H9 (cell line): ENCODE results near the gene ABCA10. TPM values are rescaled to one million over a fixed set of nuclear protein-coding genes. Genes with fewer than 3 reads are reported as not detected.
A peak's percentile ranks its signal among the peaks of the same experiment; 100 is the strongest.

Source experiments
- DNase-seq: peaks from one replicate; pipeline ENCODE4 v3.0.0-alpha.2; 2017
- H2AFZ ChIP-seq: one replicate; pipeline ENCODE4 v1.6.1; 2013; ENCODE audit warnings: mild to moderate bottlenecking, low read length, control low read depth, moderate library complexity
- H2AK5ac ChIP-seq: 2 replicates; pipeline ENCODE4 v1.6.1; 2013; ENCODE audit warnings: low read length, control low read depth, mixed read lengths; ENCODE audit not compliant: insufficient read length
- H2BK120ac ChIP-seq: one replicate; pipeline ENCODE4 v1.6.1; 2013; ENCODE audit warnings: low read depth, mild to moderate bottlenecking, low read length, control low read depth, inconsistent platforms; ENCODE audit not compliant: poor library complexity, severe bottlenecking
- H2BK12ac ChIP-seq: 2 replicates; pipeline ENCODE4 v1.6.1; 2013; ENCODE audit warnings: low read length, control low read depth, mixed read lengths, low read depth; ENCODE audit not compliant: insufficient read length
- H2BK15ac ChIP-seq: 2 replicates; pipeline ENCODE4 v1.6.1; 2013; ENCODE audit warnings: low read depth, low read length, control low read depth
- H2BK20ac ChIP-seq: one replicate; pipeline ENCODE4 v1.6.1; 2013; ENCODE audit warnings: low read depth, mild to moderate bottlenecking, low read length, control low read depth, inconsistent platforms; ENCODE audit not compliant: poor library complexity, severe bottlenecking
- H2BK5ac ChIP-seq: 2 replicates; pipeline ENCODE4 v1.6.1; 2013; ENCODE audit warnings: low read length, control low read depth, mixed read lengths; ENCODE audit not compliant: insufficient read length
- H3K14ac ChIP-seq: 2 replicates; pipeline ENCODE4 v1.6.1; 2013; ENCODE audit warnings: low read length, control low read depth; ENCODE audit not compliant: insufficient read depth
- H3K18ac ChIP-seq: 2 replicates; pipeline ENCODE4 v1.6.1; 2013; ENCODE audit warnings: low read depth, mild to moderate bottlenecking, mixed read lengths, low read length, control low read depth; ENCODE audit not compliant: insufficient read length
- H3K23ac ChIP-seq: 2 replicates; pipeline ENCODE4 v1.6.1; 2013; ENCODE audit warnings: low read length, control low read depth, mixed read lengths, low read depth; ENCODE audit not compliant: insufficient read length
- H3K23me2 ChIP-seq: 2 replicates; pipeline ENCODE4 v1.6.1; 2013; ENCODE audit warnings: low read depth, mild to moderate bottlenecking, mixed read lengths, low read length, control low read depth; ENCODE audit not compliant: insufficient read length, poor library complexity, severe bottlenecking
- H3K27ac ChIP-seq: 2 replicates; pipeline ENCODE4 v1.5.1; 2013; ENCODE audit warnings: low read length, control low read depth, mixed read lengths, low read depth; ENCODE audit not compliant: insufficient read length
- H3K27me3 ChIP-seq: 2 replicates; pipeline ENCODE4 v1.6.1; 2013; ENCODE audit warnings: low read length, control low read depth, inconsistent platforms; ENCODE audit not compliant: insufficient read depth
- H3K4ac ChIP-seq: 2 replicates; pipeline ENCODE4 v1.6.1; 2013; ENCODE audit warnings: low read depth, mild to moderate bottlenecking, control low read depth, inconsistent platforms, low read length, moderate library complexity
- H3K4me1 ChIP-seq: 2 replicates; pipeline ENCODE4 v1.6.1; 2013; ENCODE audit warnings: low read length, control low read depth, inconsistent platforms; ENCODE audit not compliant: insufficient read depth
- H3K4me2 ChIP-seq: 2 replicates; pipeline ENCODE4 v1.6.1; 2013; ENCODE audit warnings: low read length, control low read depth, mixed read lengths; ENCODE audit not compliant: insufficient read length, insufficient read depth
- H3K56ac ChIP-seq: 2 replicates; pipeline ENCODE4 v1.6.1; 2013; ENCODE audit warnings: low read depth, mild to moderate bottlenecking, mixed read lengths, low read length, control low read depth; ENCODE audit not compliant: insufficient read length
- H3K79me1 ChIP-seq: 2 replicates; pipeline ENCODE4 v1.6.1; 2013; ENCODE audit warnings: low read depth, mild to moderate bottlenecking, moderate library complexity, low read length, control low read depth, inconsistent platforms; ENCODE audit not compliant: insufficient read depth, poor library complexity, severe bottlenecking
- H3K79me2 ChIP-seq: 2 replicates; pipeline ENCODE4 v1.6.1; 2013; ENCODE audit warnings: low read length, control low read depth, inconsistent platforms; ENCODE audit not compliant: insufficient read depth
- H3K9ac ChIP-seq: 2 replicates; pipeline ENCODE4 v1.6.1; 2013; ENCODE audit warnings: low read length, control low read depth, mixed read lengths; ENCODE audit not compliant: insufficient read length; ENCODE audit errors: extremely low read depth
- H3K9me3 ChIP-seq: one replicate; pipeline ENCODE4 v1.6.1; 2013; ENCODE audit warnings: low read depth, low read length, inconsistent platforms; ENCODE audit not compliant: control insufficient read depth
- H3T11ph ChIP-seq: one replicate; pipeline ENCODE4 v1.6.1; 2013; ENCODE audit warnings: mild to moderate bottlenecking, low read length, control low read depth, inconsistent platforms
- H4K20me1 ChIP-seq: one replicate; pipeline ENCODE4 v1.6.1; 2013; ENCODE audit not compliant: control insufficient read depth, insufficient read length, insufficient read depth
- H4K5ac ChIP-seq: 2 replicates; pipeline ENCODE4 v1.6.1; 2013; ENCODE audit warnings: low read depth, mild to moderate bottlenecking, mixed read lengths, low read length, control low read depth; ENCODE audit not compliant: insufficient read length
- H4K8ac ChIP-seq: replicated peaks from 2 replicates; pipeline ENCODE4 v1.6.1; 2013; ENCODE audit warnings: low read length, control low read depth, mixed read lengths, low read depth; ENCODE audit not compliant: insufficient read length
- H4K91ac ChIP-seq: 2 replicates; pipeline ENCODE4 v1.6.1; 2013; ENCODE audit warnings: low read depth, mild to moderate bottlenecking, moderate library complexity, mixed read lengths, low read length, control low read depth; ENCODE audit not compliant: insufficient read length
- H3K27ac Mint-ChIP-seq, 3 experiments: 2 replicates in 2 of 3; 3 replicates in 1 of 3; pipeline ENCODE4 v1.8.0; 2020 to 2021; ENCODE audit warnings: mixed read lengths in 3 of 3, mild to moderate bottlenecking in 1 of 3, moderate library complexity in 1 of 3
- H3K27me3 Mint-ChIP-seq: 2 replicates; pipeline ENCODE4 v1.8.0; 2021; ENCODE audit warnings: low read depth, mild to moderate bottlenecking, moderate library complexity, mixed read lengths
- H3K36me3 Mint-ChIP-seq, 3 experiments: 2 replicates in 2 of 3; 3 replicates in 1 of 3; pipeline ENCODE4 v1.8.0; 2020 to 2021; ENCODE audit warnings: low read depth in 3 of 3, mixed read lengths in 3 of 3; ENCODE audit not compliant: insufficient read depth in 1 of 3
- H3K4me1 Mint-ChIP-seq, 2 experiments: 2 replicates each; pipeline ENCODE4 v1.8.0; 2020; ENCODE audit warnings: mixed read lengths in 2 of 2
- H3K4me3 Mint-ChIP-seq, 2 experiments: 2 replicates in 1 of 2; 3 replicates in 1 of 2; pipeline ENCODE4 v1.8.0; 2020 to 2021; ENCODE audit warnings: mild to moderate bottlenecking in 2 of 2, mixed read lengths in 2 of 2, moderate library complexity in 1 of 2
- H3K9me3 Mint-ChIP-seq, 2 experiments: 2 replicates in 1 of 2; 3 replicates in 1 of 2; pipeline ENCODE4 v1.8.0; 2020; ENCODE audit warnings: mild to moderate bottlenecking in 2 of 2, mixed read lengths in 2 of 2, moderate library complexity in 1 of 2
- WGBS: extraction: QIAGEN DNeasy Blood & Tissue Kit; methylation state at CpG from one replicate; pipeline ENCODE4 v1.1.7; 2013; ENCODE audit warnings: missing lambda C conversion rate, low lambda C conversion rate, mixed read lengths; ENCODE audit not compliant: insufficient read length; ENCODE audit errors: extremely low coverage; 5-methylcytosine and 5-hydroxymethylcytosine counted together
- total RNA-seq: library from RNA; stranded (reverse); gene quantifications from 2 replicates; pipeline ENCODE4 v1.2.1, GENCODE V29; 2021
- TF ChIP-seq, protein P1 (sequence below): fragments of 200-600 bp; sonication (generic); conservative IDR thresholded peaks from 3 replicates; pipeline ENCODE4 v1.8.0; 2021; ENCODE audit warnings: antibody characterized with exemption, mild to moderate bottlenecking

ABCA10 gene
- total RNA-seq, 1 experiment from 2014 or later: not detected

DNA sequence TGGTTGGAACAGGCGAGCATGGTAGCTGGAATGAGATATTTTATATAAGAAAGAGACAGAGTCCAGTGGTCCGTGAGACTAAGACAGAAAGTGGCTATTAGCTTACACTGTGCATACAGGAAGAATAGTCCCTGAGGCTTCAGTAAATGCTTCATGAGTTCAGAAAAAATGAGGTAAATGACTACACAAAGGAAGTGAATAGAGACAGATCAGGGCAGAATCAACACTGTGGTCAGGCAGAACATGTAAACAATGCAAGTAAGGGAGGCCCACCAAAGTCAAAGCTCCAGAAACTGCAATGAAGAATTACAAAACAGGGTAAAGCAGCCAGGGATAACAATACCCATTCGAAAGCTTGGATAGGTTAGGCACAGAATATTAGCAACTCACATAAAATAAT is 4.8 kb downstream of the ABCA10 start:
- TF ChIP-seq, protein P1, sequence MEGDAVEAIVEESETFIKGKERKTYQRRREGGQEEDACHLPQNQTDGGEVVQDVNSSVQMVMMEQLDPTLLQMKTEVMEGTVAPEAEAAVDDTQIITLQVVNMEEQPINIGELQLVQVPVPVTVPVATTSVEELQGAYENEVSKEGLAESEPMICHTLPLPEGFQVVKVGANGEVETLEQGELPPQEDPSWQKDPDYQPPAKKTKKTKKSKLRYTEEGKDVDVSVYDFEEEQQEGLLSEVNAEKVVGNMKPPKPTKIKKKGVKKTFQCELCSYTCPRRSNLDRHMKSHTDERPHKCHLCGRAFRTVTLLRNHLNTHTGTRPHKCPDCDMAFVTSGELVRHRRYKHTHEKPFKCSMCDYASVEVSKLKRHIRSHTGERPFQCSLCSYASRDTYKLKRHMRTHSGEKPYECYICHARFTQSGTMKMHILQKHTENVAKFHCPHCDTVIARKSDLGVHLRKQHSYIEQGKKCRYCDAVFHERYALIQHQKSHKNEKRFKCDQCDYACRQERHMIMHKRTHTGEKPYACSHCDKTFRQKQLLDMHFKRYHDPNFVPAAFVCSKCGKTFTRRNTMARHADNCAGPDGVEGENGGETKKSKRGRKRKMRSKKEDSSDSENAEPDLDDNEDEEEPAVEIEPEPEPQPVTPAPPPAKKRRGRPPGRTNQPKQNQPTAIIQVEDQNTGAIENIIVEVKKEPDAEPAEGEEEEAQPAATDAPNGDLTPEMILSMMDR: no peak
- H3K23ac ChIP-seq: no peak overlapping the region
- H2BK12ac ChIP-seq: no peak overlapping the region
- no peak overlapping the region for H2BK5ac ChIP-seq
- no peak overlapping the region for H3K4me3 Mint-ChIP-seq
- no peaks in the 10 kb centered on the region for H3K27me3 Mint-ChIP-seq
- no peaks in the 10 kb centered on the region for H3K9me3 Mint-ChIP-seq
- H3K18ac ChIP-seq: no peak overlapping the region
- WGBS: no CpG with 5 or more reads among the region's 3 CpGs
- H2BK15ac ChIP-seq: no peak overlapping the region
- H2BK120ac ChIP-seq: no peak overlapping the region
- no peaks in the 10 kb centered on the region for H3K4me1 ChIP-seq
- H3K9me3 ChIP-seq: no peaks in the 10 kb centered on the region
- H3K9ac ChIP-seq: no peak overlapping the region
- H3K56ac ChIP-seq: no peak overlapping the region
- no peak overlapping the region for H3K4me2 ChIP-seq
- H4K91ac ChIP-seq: no peak overlapping the region
- H3T11ph ChIP-seq: no peak overlapping the region
- no peaks in the 10 kb centered on the region for H3K79me2 ChIP-seq
- no peak overlapping the region for H3K27ac ChIP-seq
- H3K14ac ChIP-seq: no peak overlapping the region
- H2AFZ ChIP-seq: peak overlapping the region; percentile 22
- no peaks in the 10 kb centered on the region for H3K79me1 ChIP-seq
- H3K4ac ChIP-seq: no peak overlapping the region
- H3K27me3 ChIP-seq: no peaks in the 10 kb centered on the region
- H3K36me3 Mint-ChIP-seq: no peaks in the 10 kb centered on the region
- no peak overlapping the region for H3K27ac Mint-ChIP-seq
- H2BK20ac ChIP-seq: no peak overlapping the region
- no peaks in the 10 kb centered on the region for H3K23me2 ChIP-seq
- no peak for DNase-seq
- no peak overlapping the region for H4K5ac ChIP-seq
- no peak overlapping the region for H4K8ac ChIP-seq
- H3K4me1 Mint-ChIP-seq: no peaks in the 10 kb centered on the region
- H4K20me1 ChIP-seq: no peaks in the 10 kb centered on the region
- H2AK5ac ChIP-seq: no peak overlapping the region
